ENCODE measurements around the gene TTC7B.

TTC7B gene

DNA sequence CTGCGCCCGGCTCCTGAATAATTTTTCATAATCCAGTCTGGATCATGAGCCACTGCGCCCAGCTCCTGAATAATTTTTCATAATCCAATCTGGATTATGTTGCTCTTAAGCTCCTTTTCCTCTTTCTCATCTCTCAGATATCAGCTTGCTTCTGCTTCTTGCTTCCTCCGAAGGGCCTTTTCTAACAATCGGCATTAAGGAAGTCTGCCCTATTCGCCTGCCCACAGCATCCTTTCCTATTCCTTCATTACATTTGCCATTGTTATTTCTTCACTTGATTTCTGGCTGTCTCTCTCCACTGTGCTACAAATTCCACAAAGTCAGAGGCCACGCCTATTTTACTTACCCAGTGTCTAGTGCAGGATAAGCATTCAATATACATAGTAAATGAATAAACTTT lies 83.5 kb downstream of the TTC7B start:
- no peak overlapping the region for H3K9ac ChIP-seq (ENCODE audit: low read length in 5 of 5)

DNA sequence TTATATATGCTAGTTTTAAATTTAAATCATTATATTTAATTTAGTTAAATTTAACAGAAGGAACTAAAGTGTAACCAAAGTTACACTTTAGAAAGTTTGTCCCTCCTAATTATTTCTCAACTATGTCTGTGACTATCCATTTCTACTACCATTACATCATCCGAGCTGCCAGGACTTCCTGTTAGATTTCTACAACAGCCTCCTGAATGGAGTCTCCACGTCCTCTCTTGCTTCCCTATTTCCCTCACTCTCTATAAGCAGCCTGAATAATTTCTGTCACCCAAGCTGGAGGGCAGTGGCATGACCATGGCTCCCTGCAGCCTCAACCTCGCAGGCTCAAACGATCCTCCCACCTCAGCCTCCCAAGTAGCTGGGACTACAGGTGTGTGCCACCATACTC lies 84.1 kb downstream of the TTC7B start:
- Histone ChIP-seq H3K27ac (ENCODE audit: low read depth, low read length) (no peak overlapping the region), H3K4me3 (ENCODE audit: low read depth in 1 of 5, low read length in 5 of 5) (no peak overlapping the region), H3K4me1 (ENCODE audit: control insufficient read depth in 5 of 5, insufficient read depth in 5 of 5, low read length in 5 of 5) (no peaks in the 10 kb centered on the region)

More for the DNA sequence above, 83.5 kb downstream of the TTC7B start:
- H3K4me3 ChIP-seq (ENCODE audit: low read depth in 1 of 5, low read length in 5 of 5), result no peak overlapping the region
- H3K36me3 ChIP-seq (ENCODE audit: control insufficient read depth in 5 of 5, insufficient read depth in 5 of 5, low read length in 5 of 5), result peaks cover 0 to 10% (median 6%) of the 10 kb centered on the region in 5 donors
- no peaks in the 10 kb centered on the region for H3K27me3 ChIP-seq (ENCODE audit: control insufficient read depth in 5 of 5, insufficient read depth in 4 of 5, low read length in 5 of 5)
- no peaks in the 10 kb centered on the region for H3K9me3 ChIP-seq (ENCODE audit: control insufficient read depth in 5 of 5, low read length in 5 of 5)
- H3K27ac ChIP-seq (ENCODE audit: low read depth, low read length), result no peak overlapping the region
- H3K4me1 ChIP-seq (ENCODE audit: control insufficient read depth in 5 of 5, insufficient read depth in 5 of 5, low read length in 5 of 5), result no peaks in the 10 kb centered on the region

DNA sequence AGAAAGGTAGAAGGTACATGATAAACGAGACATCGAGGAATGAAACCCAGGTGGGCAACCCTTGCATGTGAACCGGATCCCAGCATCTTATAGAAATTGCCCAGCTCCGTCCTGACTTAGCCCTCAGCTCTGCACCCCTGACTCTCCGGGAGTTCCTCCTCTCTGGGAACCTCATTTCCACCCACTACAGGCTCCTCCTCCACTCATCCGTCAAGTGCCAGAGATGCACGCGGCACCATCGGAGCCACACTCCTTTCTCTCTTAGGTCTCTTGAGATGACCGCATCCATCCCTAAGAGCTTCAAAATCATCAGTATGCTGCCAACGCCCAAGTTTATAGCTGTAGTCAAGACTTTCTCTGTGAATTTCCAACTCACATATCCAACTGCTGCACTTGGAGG lies 84.7 kb downstream of the TTC7B start:
- Histone ChIP-seq H3K27ac (ENCODE audit: low read depth, low read length) (no peak overlapping the region), H3K4me3 (ENCODE audit: low read depth in 1 of 5, low read length in 5 of 5) (no peak overlapping the region), H3K9me3 (ENCODE audit: control insufficient read depth in 5 of 5, low read length in 5 of 5) (no peaks in the 10 kb centered on the region), H3K36me3 (ENCODE audit: control insufficient read depth in 5 of 5, insufficient read depth in 5 of 5, low read length in 5 of 5) (peaks cover 0 to 11% (median 10%) of the 10 kb centered on the region in 5 donors), H3K4me1 (ENCODE audit: control insufficient read depth in 5 of 5, insufficient read depth in 5 of 5, low read length in 5 of 5) (peaks cover 0 to 6% (median 0%) of the 10 kb centered on the region in 5 donors), H3K9ac (ENCODE audit: low read length in 5 of 5) (no peak overlapping the region), H3K27me3 (ENCODE audit: control insufficient read depth in 5 of 5, insufficient read depth in 4 of 5, low read length in 5 of 5) (no peaks in the 10 kb centered on the region)

More for the DNA sequence above, 84.1 kb downstream of the TTC7B start:
- no peak overlapping the region for H3K9ac ChIP-seq (ENCODE audit: low read length in 5 of 5)
- no peaks in the 10 kb centered on the region for H3K9me3 ChIP-seq (ENCODE audit: control insufficient read depth in 5 of 5, low read length in 5 of 5)
- no peaks in the 10 kb centered on the region for H3K27me3 ChIP-seq (ENCODE audit: control insufficient read depth in 5 of 5, insufficient read depth in 4 of 5, low read length in 5 of 5)
- H3K36me3 ChIP-seq (ENCODE audit: control insufficient read depth in 5 of 5, insufficient read depth in 5 of 5, low read length in 5 of 5), result peaks cover 0 to 11% (median 9%) of the 10 kb centered on the region in 5 donors

DNA sequence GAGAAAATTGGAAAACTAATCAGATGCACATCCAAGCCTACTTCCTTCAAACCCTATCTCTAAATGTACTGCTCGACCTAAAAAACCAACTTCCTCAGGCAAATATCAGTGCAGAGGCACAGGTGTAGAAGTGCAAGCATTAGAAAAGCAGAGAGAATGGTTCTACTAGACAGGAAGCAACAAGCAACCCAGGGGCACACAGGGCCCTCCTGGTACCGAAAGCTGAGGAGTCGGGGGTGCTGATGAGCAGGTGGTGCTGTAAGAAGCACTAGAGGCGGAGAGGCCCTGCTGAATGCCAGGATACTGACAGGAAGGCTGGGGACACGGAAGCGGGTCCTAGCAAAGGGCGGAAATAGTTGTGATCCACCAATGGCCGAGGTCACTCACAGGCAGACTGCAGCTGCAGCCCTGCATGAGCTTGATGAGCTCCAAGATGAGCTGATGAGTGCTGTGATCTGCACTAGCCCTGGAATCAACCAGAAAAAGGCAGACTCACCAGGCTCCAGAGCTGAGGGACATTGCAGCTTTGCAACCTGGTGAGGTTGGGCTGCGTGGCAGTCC lies 85.9 kb downstream of the TTC7B start:
- no peak overlapping the region for H3K27ac ChIP-seq (ENCODE audit: low read depth, low read length)
- peaks cover 0 to 13% (median 10%) of the 10 kb centered on the region in 5 donors for H3K36me3 ChIP-seq (ENCODE audit: control insufficient read depth in 5 of 5, insufficient read depth in 5 of 5, low read length in 5 of 5)
- H3K4me1 ChIP-seq (ENCODE audit: control insufficient read depth in 5 of 5, insufficient read depth in 5 of 5, low read length in 5 of 5), result peaks cover 0 to 8% (median 0%) of the 10 kb centered on the region in 5 donors
- H3K4me3 ChIP-seq (ENCODE audit: low read depth in 1 of 5, low read length in 5 of 5), result no peak overlapping the region
- no peaks in the 10 kb centered on the region for H3K27me3 ChIP-seq (ENCODE audit: control insufficient read depth in 5 of 5, insufficient read depth in 4 of 5, low read length in 5 of 5)
- H3K9ac ChIP-seq (ENCODE audit: low read length in 5 of 5), result no peak overlapping the region
- H3K9me3 ChIP-seq (ENCODE audit: control insufficient read depth in 5 of 5, low read length in 5 of 5), result no peaks in the 10 kb centered on the region

DNA sequence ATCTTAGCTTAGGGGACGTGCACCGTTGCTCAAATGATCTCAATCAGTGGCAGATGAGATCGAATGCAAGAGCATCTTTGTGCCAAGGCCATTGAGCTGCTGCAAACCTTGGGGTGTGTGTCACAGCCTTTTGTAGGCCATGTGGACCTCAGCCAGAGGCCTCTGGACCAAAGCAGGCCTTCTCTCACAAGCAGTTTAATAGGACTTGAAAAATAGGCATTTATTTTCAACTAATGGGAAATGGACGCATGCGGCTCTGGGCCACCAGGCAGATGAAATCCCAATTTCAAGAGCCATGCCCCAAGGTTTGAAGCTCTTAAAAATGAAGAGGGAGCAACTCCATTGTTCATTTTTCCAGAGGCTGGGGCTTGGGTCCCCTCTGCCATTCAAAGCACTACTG lies 87.3 kb downstream of the TTC7B start:
- no peak overlapping the region for H3K4me3 ChIP-seq (ENCODE audit: low read depth in 1 of 5, low read length in 5 of 5)
- H3K9ac ChIP-seq (ENCODE audit: low read length in 5 of 5), result no peak overlapping the region
- H3K9me3 ChIP-seq (ENCODE audit: control insufficient read depth in 5 of 5, low read length in 5 of 5), result no peaks in the 10 kb centered on the region
- no peaks in the 10 kb centered on the region for H3K27me3 ChIP-seq (ENCODE audit: control insufficient read depth in 5 of 5, insufficient read depth in 4 of 5, low read length in 5 of 5)
- peaks cover 0 to 17% (median 11%) of the 10 kb centered on the region in 5 donors for H3K36me3 ChIP-seq (ENCODE audit: control insufficient read depth in 5 of 5, insufficient read depth in 5 of 5, low read length in 5 of 5)
- no peak overlapping the region for H3K27ac ChIP-seq (ENCODE audit: low read depth, low read length)
- H3K4me1 ChIP-seq (ENCODE audit: control insufficient read depth in 5 of 5, insufficient read depth in 5 of 5, low read length in 5 of 5), result peaks cover 0 to 8% (median 0%) of the 10 kb centered on the region in 5 donors

DNA sequence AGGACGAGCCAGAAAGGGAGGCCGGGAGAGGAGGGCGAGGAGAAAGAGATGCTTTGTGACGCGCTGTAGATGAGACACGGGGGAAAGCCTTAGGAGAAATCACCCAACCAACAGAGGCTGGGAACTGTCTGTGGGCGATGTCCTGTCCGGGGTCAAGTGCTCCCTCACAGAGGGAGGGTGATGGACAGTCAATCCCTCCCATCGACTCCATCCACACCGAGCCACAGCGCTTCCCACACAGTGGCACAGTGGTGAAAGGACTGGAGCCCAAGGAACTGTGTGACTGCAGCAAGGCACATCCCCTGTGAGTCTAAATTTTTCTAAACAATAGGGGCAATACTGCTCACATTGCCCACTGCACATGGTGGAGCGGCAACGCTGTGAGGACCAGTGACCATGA lies 89.1 kb downstream of the TTC7B start:
- Histone ChIP-seq H3K9ac (ENCODE audit: low read length in 5 of 5) (no peak overlapping the region), H3K4me3 (ENCODE audit: low read depth in 1 of 5, low read length in 5 of 5) (no peak overlapping the region), H3K27ac (ENCODE audit: low read depth, low read length) (no peak overlapping the region)

DNA sequence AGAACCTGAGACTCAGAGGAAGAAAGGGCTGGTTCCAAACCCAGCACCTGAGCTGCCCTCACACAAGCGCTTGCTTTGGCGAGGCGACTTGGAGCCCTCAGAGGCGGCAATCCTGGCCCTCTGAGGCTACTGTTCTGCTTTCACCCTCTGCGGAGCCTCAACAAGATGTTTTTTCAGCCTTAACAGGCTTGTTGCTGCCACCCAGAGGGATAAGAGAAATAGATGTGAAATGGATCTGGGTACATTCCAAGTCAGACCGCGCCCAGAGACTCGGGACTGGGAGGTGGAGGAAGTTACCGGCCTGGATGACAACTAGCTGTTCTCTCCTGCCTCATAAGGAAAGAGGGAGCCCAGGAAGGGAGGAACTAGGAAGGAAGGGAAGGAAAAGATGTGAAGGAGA lies 89.6 kb downstream of the TTC7B start:
- no peak overlapping the region for H3K9ac ChIP-seq (ENCODE audit: low read length in 5 of 5)
- peak overlapping the region in 1 of 5 donors; percentile 19 for H3K4me3 ChIP-seq (ENCODE audit: low read depth in 1 of 5, low read length in 5 of 5)
- H3K27ac ChIP-seq (ENCODE audit: low read depth, low read length), result no peak overlapping the region

More for the DNA sequence above, 89.1 kb downstream of the TTC7B start:
- H3K4me1 ChIP-seq (ENCODE audit: control insufficient read depth in 5 of 5, insufficient read depth in 5 of 5, low read length in 5 of 5), result peaks cover 0 to 8% (median 0%) of the 10 kb centered on the region in 5 donors
- H3K27me3 ChIP-seq (ENCODE audit: control insufficient read depth in 5 of 5, insufficient read depth in 4 of 5, low read length in 5 of 5), result no peaks in the 10 kb centered on the region
- no peaks in the 10 kb centered on the region for H3K9me3 ChIP-seq (ENCODE audit: control insufficient read depth in 5 of 5, low read length in 5 of 5)
- peaks cover 0 to 17% (median 13%) of the 10 kb centered on the region in 5 donors for H3K36me3 ChIP-seq (ENCODE audit: control insufficient read depth in 5 of 5, insufficient read depth in 5 of 5, low read length in 5 of 5)

DNA sequence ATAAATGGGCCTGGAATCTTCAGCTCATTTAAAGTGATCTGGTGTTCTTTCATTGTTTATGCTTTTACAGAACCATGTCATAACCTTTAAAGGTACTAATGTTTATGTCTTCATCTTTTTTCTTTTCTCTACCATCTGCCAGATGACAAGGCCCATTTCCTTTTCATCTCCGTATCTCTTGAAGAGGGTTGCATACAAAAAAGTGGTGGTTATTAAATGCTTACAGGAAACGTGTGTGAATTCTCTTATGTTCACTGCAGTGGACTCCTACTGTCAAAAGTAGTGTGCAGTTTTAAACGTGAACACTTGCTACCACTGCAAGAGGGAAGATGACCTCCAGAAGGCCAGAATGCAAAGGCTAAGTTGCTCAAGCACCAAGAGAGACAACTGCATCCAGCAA lies 91.4 kb downstream of the TTC7B start:
- Histone ChIP-seq H3K4me1 (ENCODE audit: control insufficient read depth in 5 of 5, insufficient read depth in 5 of 5, low read length in 5 of 5) (peaks cover 0 to 8% (median 0%) of the 10 kb centered on the region in 5 donors), H3K9me3 (ENCODE audit: control insufficient read depth in 5 of 5, low read length in 5 of 5) (no peaks in the 10 kb centered on the region), H3K4me3 (ENCODE audit: low read depth in 1 of 5, low read length in 5 of 5) (no peak overlapping the region), H3K27ac (ENCODE audit: low read depth, low read length) (no peak overlapping the region), H3K9ac (ENCODE audit: low read length in 5 of 5) (no peak overlapping the region), H3K36me3 (ENCODE audit: control insufficient read depth in 5 of 5, insufficient read depth in 5 of 5, low read length in 5 of 5) (peaks cover 2 to 20% (median 13%) of the 10 kb centered on the region in 5 donors), H3K27me3 (ENCODE audit: control insufficient read depth in 5 of 5, insufficient read depth in 4 of 5, low read length in 5 of 5) (no peaks in the 10 kb centered on the region)

More for the DNA sequence above, 89.6 kb downstream of the TTC7B start:
- Histone ChIP-seq H3K36me3 (ENCODE audit: control insufficient read depth in 5 of 5, insufficient read depth in 5 of 5, low read length in 5 of 5) (peaks cover under 1 to 20% (median 13%) of the 10 kb centered on the region in 5 donors), H3K9me3 (ENCODE audit: control insufficient read depth in 5 of 5, low read length in 5 of 5) (no peaks in the 10 kb centered on the region), H3K4me1 (ENCODE audit: control insufficient read depth in 5 of 5, insufficient read depth in 5 of 5, low read length in 5 of 5) (peaks cover 0 to 8% (median 0%) of the 10 kb centered on the region in 5 donors), H3K27me3 (ENCODE audit: control insufficient read depth in 5 of 5, insufficient read depth in 4 of 5, low read length in 5 of 5) (no peaks in the 10 kb centered on the region)

DNA sequence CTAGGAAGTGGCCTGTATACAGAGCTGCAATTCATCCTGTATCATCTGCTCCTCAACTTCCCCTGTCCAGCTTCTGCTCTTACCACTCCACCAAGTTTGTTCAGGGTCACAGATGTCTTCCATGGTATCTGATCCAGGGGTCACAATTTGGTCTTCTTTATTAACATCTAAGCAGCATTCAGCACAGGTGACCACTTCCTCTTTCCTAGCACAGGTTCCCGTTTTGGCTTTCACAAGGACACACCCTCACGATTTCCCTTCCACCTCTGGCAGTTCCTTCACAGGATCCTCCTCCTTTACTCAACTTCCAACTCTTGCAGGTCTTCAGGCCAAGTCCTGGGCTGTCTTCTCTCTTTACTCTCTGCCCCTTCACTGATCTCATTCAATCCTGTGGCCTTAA lies 93.6 kb downstream of the TTC7B start:
- Histone ChIP-seq H3K36me3 (ENCODE audit: control insufficient read depth in 5 of 5, insufficient read depth in 5 of 5, low read length in 5 of 5) (peaks cover 2 to 15% (median 8%) of the 10 kb centered on the region in 5 donors), H3K27me3 (ENCODE audit: control insufficient read depth in 5 of 5, insufficient read depth in 4 of 5, low read length in 5 of 5) (no peaks in the 10 kb centered on the region), H3K9ac (ENCODE audit: low read length in 5 of 5) (no peak overlapping the region), H3K4me1 (ENCODE audit: control insufficient read depth in 5 of 5, insufficient read depth in 5 of 5, low read length in 5 of 5) (peaks cover 0 to 8% (median 0%) of the 10 kb centered on the region in 5 donors), H3K9me3 (ENCODE audit: control insufficient read depth in 5 of 5, low read length in 5 of 5) (no peaks in the 10 kb centered on the region), H3K27ac (ENCODE audit: low read depth, low read length) (no peak overlapping the region), H3K4me3 (ENCODE audit: low read depth in 1 of 5, low read length in 5 of 5) (no peak overlapping the region)

DNA sequence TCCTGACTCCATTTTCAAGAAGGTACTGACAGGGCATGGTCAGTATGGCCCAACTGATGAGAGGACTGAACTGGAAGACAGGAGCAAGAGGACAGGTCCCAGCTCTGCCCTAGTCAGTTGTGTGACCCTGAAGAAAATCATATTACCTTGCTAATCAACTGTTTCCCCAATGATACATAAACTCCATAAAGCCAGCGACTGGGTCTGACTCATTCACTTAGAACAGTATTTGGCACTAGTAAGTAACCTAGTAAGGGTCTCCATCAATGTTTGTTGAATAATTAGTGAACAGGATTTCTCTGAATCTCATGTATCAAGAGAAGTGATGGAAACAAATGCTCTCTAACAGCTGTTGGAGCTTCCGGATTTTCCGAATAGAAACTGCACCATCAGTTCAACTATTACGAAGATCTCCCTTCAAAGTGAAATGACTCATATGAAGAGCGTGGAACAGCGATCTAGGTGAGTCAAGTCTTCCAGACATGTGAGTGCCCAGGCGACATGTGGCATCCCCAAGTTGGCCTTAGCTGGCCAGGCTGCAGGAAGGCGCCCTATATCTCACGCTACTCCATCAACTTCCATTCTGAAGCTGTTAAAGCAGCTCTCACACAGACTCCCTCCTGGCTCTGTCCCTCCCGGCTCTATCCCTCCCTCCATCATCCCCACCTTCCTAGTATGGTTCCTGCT lies 94.5 kb downstream of the TTC7B start:
- no peaks in the 10 kb centered on the region for H3K27me3 ChIP-seq (ENCODE audit: control insufficient read depth in 5 of 5, insufficient read depth in 4 of 5, low read length in 5 of 5)
- H3K4me1 ChIP-seq (ENCODE audit: control insufficient read depth in 5 of 5, insufficient read depth in 5 of 5, low read length in 5 of 5), result peaks cover 0 to 5% (median 0%) of the 10 kb centered on the region in 5 donors
- no peak overlapping the region for H3K9ac ChIP-seq (ENCODE audit: low read length in 5 of 5)
- H3K27ac ChIP-seq (ENCODE audit: low read depth, low read length), result no peak overlapping the region
- peaks cover 2 to 10% (median 8%) of the 10 kb centered on the region in 5 donors for H3K36me3 ChIP-seq (ENCODE audit: control insufficient read depth in 5 of 5, insufficient read depth in 5 of 5, low read length in 5 of 5)
- H3K4me3 ChIP-seq (ENCODE audit: low read depth in 1 of 5, low read length in 5 of 5), result no peak overlapping the region
- H3K9me3 ChIP-seq (ENCODE audit: control insufficient read depth in 5 of 5, low read length in 5 of 5), result no peaks in the 10 kb centered on the region
